Measurements from ENCODE around the gene MARK3.

MARK3 gene

DNA sequence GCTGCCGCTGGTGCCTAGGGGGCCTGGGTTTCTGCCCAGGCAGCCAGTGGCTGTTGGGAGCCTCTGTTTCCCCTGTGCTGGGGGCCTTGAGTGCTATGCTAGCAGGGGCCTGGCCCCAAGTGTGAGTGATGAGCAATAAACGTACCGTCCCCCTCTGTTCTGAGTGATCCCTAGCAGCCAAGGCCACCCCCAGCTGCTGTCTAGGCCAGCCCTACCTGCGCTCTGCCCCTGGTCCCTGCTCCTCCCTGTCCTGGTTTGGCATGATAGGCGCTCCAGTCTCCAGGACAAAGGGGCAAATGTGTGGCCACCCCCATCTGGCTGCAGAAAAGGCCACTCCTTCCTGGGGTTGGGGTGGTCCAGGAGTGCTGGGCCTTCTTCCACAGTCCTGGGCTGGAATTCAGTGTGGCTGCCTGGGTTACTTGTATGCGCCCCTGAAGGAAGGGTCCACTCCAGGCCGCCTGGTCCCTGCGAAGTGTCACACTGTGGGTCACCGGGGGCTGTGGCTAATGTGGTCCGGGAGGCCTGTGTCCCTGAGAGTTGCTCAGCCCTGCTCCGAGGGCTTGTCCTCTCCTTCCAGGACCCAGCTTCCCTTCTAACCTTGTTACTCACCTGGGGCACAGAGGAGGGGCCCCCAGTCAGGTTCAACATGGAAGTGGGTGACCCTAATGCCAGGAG lies 150.8 kb downstream of the MARK3 start:
- H3K9me3 Mint-ChIP-seq, result no peaks in the 10 kb centered on the region

DNA sequence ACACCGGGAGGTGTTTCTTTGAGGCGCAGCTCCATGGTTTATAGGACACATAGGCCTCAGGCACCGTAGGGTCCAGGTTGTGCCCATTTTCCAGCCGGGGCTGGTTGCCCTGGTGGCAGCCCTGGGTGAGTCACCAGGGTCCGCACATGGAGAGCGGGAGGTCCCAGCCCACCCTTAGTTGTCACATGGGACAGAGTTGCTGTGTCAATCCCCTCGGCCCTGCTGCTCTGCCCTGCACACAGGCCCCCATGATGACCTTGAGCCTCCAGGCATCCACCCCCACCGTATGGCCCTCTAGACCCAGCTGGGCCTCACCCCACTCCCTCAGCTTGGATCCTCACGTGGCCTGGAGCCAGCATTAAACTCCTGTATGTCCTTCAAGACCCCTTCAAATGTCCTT lies 151.5 kb downstream of the MARK3 start:
- Mint-ChIP-seq H3K27ac (peak overlapping the region; percentile 84), H3K9me3 (no peaks in the 10 kb centered on the region), H3K4me1 (peaks cover 6% of the 10 kb centered on the region), H3K4me3 (no peak overlapping the region), H3K27me3 (ENCODE audit: low read depth, poor library complexity) (no peaks in the 10 kb centered on the region), H3K36me3 (ENCODE audit: low read depth) (no peaks in the 10 kb centered on the region)
- DNase-seq, result no peak
- TF ChIP-seq, protein P1, sequence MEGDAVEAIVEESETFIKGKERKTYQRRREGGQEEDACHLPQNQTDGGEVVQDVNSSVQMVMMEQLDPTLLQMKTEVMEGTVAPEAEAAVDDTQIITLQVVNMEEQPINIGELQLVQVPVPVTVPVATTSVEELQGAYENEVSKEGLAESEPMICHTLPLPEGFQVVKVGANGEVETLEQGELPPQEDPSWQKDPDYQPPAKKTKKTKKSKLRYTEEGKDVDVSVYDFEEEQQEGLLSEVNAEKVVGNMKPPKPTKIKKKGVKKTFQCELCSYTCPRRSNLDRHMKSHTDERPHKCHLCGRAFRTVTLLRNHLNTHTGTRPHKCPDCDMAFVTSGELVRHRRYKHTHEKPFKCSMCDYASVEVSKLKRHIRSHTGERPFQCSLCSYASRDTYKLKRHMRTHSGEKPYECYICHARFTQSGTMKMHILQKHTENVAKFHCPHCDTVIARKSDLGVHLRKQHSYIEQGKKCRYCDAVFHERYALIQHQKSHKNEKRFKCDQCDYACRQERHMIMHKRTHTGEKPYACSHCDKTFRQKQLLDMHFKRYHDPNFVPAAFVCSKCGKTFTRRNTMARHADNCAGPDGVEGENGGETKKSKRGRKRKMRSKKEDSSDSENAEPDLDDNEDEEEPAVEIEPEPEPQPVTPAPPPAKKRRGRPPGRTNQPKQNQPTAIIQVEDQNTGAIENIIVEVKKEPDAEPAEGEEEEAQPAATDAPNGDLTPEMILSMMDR (IDR thresholded peaks at IDR 0.05), result no peak

More for the DNA sequence above, 150.8 kb downstream of the MARK3 start:
- DNase-seq, result no peak
- no peak overlapping the region for H3K4me3 Mint-ChIP-seq
- H3K27me3 Mint-ChIP-seq (ENCODE audit: low read depth, poor library complexity), result no peaks in the 10 kb centered on the region
- peaks cover 6% of the 10 kb centered on the region for H3K4me1 Mint-ChIP-seq
- H3K27ac Mint-ChIP-seq, result no peak overlapping the region
- TF ChIP-seq, protein P1 (IDR thresholded peaks at IDR 0.05), result no peak
- H3K36me3 Mint-ChIP-seq (ENCODE audit: low read depth), result no peaks in the 10 kb centered on the region

DNA sequence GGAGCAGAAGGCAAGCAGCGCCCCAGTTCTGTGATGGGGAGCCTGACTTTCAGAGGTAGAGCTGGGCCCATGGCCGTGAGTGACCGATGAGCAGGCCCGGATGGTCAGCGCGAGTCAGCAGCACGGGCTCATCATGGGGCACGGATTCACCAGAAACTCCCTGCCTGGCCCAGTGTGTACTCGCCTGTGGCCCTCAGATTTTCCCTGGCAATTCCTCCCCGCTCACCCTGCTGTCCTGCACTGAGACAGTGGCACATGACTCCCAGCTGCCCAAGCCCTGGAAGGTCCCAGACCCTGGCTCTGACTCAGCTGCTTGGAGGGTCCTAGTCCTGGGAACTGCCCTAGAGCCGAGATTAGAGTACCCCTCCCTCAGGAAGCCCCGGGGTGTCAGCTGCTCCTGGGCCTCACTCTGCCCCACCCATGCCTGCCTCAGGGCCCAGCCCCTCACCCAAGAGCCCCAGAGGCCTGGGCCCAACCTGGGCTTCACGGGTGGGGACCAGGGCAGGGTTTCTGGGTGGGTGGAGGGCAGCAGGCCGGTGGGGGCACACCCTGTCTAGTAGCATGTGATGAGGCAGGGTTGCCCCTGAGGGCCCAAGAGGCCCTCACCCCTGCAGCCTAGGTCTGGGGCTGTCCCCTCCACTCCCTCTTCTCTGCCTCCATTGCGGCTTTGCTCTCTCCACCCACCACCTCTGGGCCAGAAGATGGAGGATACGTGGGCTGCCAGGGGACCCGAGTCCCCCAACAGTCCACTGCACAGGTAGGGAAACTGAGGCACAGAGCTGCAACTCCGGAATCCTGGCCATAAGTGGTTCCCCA lies 152.2 kb downstream of the MARK3 start:
- Mint-ChIP-seq H3K27ac (peak overlapping the region; percentile 84), H3K4me3 (no peak overlapping the region), H3K4me1 (peaks cover 6% of the 10 kb centered on the region), H3K27me3 (ENCODE audit: low read depth, poor library complexity) (no peaks in the 10 kb centered on the region), H3K36me3 (ENCODE audit: low read depth) (no peaks in the 10 kb centered on the region), H3K9me3 (no peaks in the 10 kb centered on the region)
- TF ChIP-seq, protein P1 (IDR thresholded peaks at IDR 0.05), result no peak
- no peak for DNase-seq

DNA sequence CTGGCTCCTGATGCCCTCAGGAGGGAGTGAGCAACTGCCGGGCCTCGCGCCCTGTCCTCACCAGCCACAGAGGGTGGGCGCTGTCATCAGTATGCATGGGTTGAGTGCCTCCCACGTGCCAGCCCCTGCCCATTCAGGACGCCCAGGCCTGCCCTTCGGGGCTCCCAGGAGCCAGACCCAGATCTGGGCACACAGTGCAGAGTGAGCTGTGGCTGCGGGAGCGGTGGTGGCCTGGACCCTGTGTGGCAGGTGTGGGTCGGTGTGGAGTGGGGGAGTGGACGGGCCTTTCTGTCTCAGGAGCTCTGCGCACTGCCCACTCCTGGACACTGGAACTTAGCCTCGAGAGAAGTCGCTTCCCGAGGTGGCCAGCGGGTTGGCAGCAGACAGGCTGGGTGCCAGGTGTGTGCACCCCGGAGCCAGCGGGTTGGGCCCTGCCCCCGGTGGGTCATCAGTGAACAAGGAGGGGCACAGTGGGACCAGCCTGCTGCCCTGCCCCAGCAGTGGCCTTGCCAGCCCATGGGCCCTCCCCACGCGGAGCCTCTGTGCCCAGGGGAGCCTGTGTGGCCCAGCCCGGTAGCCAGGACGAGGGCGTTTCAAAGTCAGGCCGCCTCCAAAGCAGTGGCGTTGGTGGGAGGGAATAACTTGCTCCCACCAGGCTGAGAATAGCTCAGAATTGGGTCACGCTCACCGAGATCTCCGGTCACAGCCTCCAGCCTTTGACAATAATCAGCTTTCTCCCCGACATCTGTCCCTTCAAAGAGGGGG lies 153.3 kb downstream of the MARK3 start:
- Mint-ChIP-seq H3K4me3 (no peak overlapping the region), H3K27me3 (ENCODE audit: low read depth, poor library complexity) (no peaks in the 10 kb centered on the region), H3K4me1 (peaks cover 6% of the 10 kb centered on the region), H3K9me3 (no peaks in the 10 kb centered on the region), H3K27ac (no peak overlapping the region), H3K36me3 (ENCODE audit: low read depth) (no peaks in the 10 kb centered on the region)
- no peak for DNase-seq
- TF ChIP-seq, protein P1 (IDR thresholded peaks at IDR 0.05), result no peak

DNA sequence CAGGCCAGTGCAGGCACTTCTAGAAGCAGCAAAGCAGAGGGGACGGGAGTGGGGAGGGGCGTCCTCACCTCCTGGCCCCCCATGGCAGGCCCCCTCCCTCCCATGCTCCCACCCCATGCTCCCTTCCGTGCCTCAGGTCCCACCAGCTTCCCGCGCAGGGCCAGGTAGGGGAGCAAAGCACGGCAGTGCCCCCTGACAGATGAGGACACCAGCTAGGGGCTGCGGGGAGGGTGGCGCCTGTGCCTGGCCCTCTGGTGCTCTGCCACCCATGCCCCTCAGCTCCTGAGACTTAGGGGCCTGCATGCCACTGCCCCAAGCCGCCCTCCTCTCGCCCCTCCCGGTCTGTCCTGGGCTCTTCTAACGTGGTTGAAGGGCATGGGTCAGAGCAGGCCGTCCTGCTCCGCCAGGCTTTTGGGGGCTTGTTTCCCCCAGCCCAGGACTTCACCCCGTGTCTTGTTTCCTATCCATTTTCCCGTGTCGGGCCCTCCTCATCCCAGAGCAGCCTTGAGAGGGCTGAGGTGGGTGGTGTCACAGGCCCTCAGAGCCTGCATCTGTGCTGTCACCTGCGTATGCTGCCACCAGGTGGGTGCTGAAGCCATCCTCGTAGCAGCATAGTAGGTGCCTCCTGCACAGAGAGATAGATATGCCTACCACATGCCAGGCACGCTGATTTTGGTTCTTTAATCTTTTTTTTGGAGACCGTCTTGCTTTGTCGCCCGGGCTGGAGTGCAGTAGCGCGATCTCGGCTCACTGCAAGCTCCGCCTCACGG lies 154.0 kb downstream of the MARK3 start:
- H3K36me3 Mint-ChIP-seq (ENCODE audit: low read depth), result no peaks in the 10 kb centered on the region
- no peaks in the 10 kb centered on the region for H3K9me3 Mint-ChIP-seq
- peaks cover 6% of the 10 kb centered on the region for H3K4me1 Mint-ChIP-seq
- H3K4me3 Mint-ChIP-seq, result no peak overlapping the region
- TF ChIP-seq, protein P1 (IDR thresholded peaks at IDR 0.05), result no peak
- no peak for DNase-seq
- H3K27me3 Mint-ChIP-seq (ENCODE audit: low read depth, poor library complexity), result no peaks in the 10 kb centered on the region
- no peak overlapping the region for H3K27ac Mint-ChIP-seq

All from nephron progenitor cell (in vitro differentiated cells).